HepG2 (cell line): ENCODE measurements around the gene BEAN1. TPM values are rescaled to one million over a fixed set of nuclear protein-coding genes. Genes with fewer than 3 reads are reported as not detected.

Source experiments
- CCDC6 ChIP-seq: sonication (generic); formaldehyde crosslinking; IDR thresholded peaks from 2 replicates; pipeline ENCODE4 v1.8.1; 2022; ENCODE audit warnings: mild to moderate bottlenecking, missing genetic modification reagents, moderate library complexity
- DNMT1 ChIP-seq: sonication (generic); formaldehyde crosslinking; IDR thresholded peaks from 2 replicates; pipeline ENCODE4 v1.5.1; 2020; ENCODE audit warnings: mild to moderate bottlenecking, missing genetic modification reagents
- GATAD1 ChIP-seq: IDR thresholded peaks from 2 replicates; pipeline ENCODE4 v1.6.1; 2016; ENCODE audit warnings: missing genetic modification reagents, missing compliant biosample characterization
- HNRNPK ChIP-seq: fragments of 200-400 bp; formaldehyde crosslinking; IDR thresholded peaks from 2 replicates; pipeline ENCODE4 v1.6.1; 2018; ENCODE audit warnings: low read length, low read depth, moderate library complexity, mild to moderate bottlenecking; ENCODE audit not compliant: poor library complexity, severe bottlenecking
- IKZF1 ChIP-seq: fragments of 450-650 bp; IDR thresholded peaks from 2 replicates; pipeline ENCODE4 v1.7.1; 2016
- ISX ChIP-seq: sonication (generic); formaldehyde crosslinking; conservative IDR thresholded peaks from 2 replicates; pipeline ENCODE4 v1.5.0; 2020; ENCODE audit warnings: missing genetic modification reagents
- KDM6A ChIP-seq: IDR thresholded peaks from 2 replicates; pipeline ENCODE4 v1.6.1; 2016; ENCODE audit warnings: low read depth
- KLF11 ChIP-seq: IDR thresholded peaks from 2 replicates; pipeline ENCODE4 v1.6.1; 2016; ENCODE audit warnings: missing compliant biosample characterization
- MED13 ChIP-seq: sonication (generic); formaldehyde crosslinking; IDR thresholded peaks from 2 replicates; pipeline ENCODE4 v1.5.0; 2020; ENCODE audit warnings: missing genetic modification reagents
- MLLT10 ChIP-seq: sonication (generic); formaldehyde crosslinking; IDR thresholded peaks from 2 replicates; pipeline ENCODE4 v1.4.0; 2020; ENCODE audit warnings: missing genetic modification reagents
- MNT ChIP-seq: fragments of 450-650 bp; IDR thresholded peaks from 2 replicates; pipeline ENCODE4 v1.6.1; 2016
- NFE2L1 ChIP-seq: sonication (generic); formaldehyde crosslinking; IDR thresholded peaks from 2 replicates; pipeline ENCODE4 v1.4.0; 2020; ENCODE audit warnings: missing genetic modification reagents, mild to moderate bottlenecking, borderline replicate concordance
- NPAS2 ChIP-seq: sonication (generic); formaldehyde crosslinking; IDR thresholded peaks from 2 replicates; pipeline ENCODE4 v1.8.0; 2022; ENCODE audit warnings: mild to moderate bottlenecking, missing genetic modification reagents, borderline replicate concordance
- NR2C2 ChIP-seq: sonication (generic); formaldehyde crosslinking; IDR thresholded peaks from 2 replicates; pipeline ENCODE4 v1.4.0; 2020; ENCODE audit warnings: missing genetic modification reagents, mild to moderate bottlenecking, moderate library complexity, borderline replicate concordance
- PRMT3 ChIP-seq: sonication (generic); formaldehyde crosslinking; IDR thresholded peaks from 2 replicates; pipeline ENCODE4 v1.8.1; 2022; ENCODE audit warnings: low read depth, mild to moderate bottlenecking, moderate library complexity, missing genetic modification reagents, borderline replicate concordance
- SMARCE1 ChIP-seq: fragments of 450-650 bp; IDR thresholded peaks from 2 replicates; pipeline ENCODE4 v1.6.1; 2017; ENCODE audit warnings: borderline replicate concordance
- SP4 ChIP-seq: sonication (generic); formaldehyde crosslinking; IDR thresholded peaks from 2 replicates; pipeline ENCODE4 v1.8.1; 2023; ENCODE audit warnings: mild to moderate bottlenecking, missing genetic modification reagents
- TFAP4 ChIP-seq: sonication (generic); IDR thresholded peaks from 2 replicates; pipeline ENCODE4 v1.6.1; 2016; ENCODE audit warnings: low read depth, borderline replicate concordance
- XBP1 ChIP-seq: sonication (generic); formaldehyde crosslinking; IDR thresholded peaks from 2 replicates; pipeline ENCODE4 v1.5.0; 2020; ENCODE audit warnings: missing genetic modification reagents
- ZBTB8A ChIP-seq: sonication (generic); formaldehyde crosslinking; IDR thresholded peaks from 2 replicates; pipeline ENCODE4 v1.4.0; 2020; ENCODE audit warnings: mild to moderate bottlenecking, low read depth, missing genetic modification reagents, borderline replicate concordance
- ZFAT ChIP-seq: sonication (generic); formaldehyde crosslinking; conservative IDR thresholded peaks from 2 replicates; pipeline ENCODE4 v1.8.1; 2023; ENCODE audit warnings: missing genetic modification reagents, inconsistent platforms
- ZFP90 ChIP-seq: sonication (generic); formaldehyde crosslinking; IDR thresholded peaks from 2 replicates; pipeline ENCODE4 v1.8.0; 2022; ENCODE audit warnings: missing genetic modification reagents, mild to moderate bottlenecking, inconsistent platforms, borderline replicate concordance
- ZMAT3 ChIP-seq: sonication (generic); formaldehyde crosslinking; conservative IDR thresholded peaks from 2 replicates; pipeline ENCODE4 v1.7.0; 2021; ENCODE audit warnings: missing genetic modification reagents
- ZNF224 ChIP-seq: sonication (generic); formaldehyde crosslinking; IDR thresholded peaks from 2 replicates; pipeline ENCODE4 v1.5.0; 2020; ENCODE audit warnings: mild to moderate bottlenecking, missing genetic modification reagents
- ZNF230 ChIP-seq: sonication (generic); formaldehyde crosslinking; IDR thresholded peaks from 2 replicates; pipeline ENCODE4 v1.4.0; 2020; ENCODE audit warnings: mild to moderate bottlenecking, missing genetic modification reagents
- ZNF251 ChIP-seq: sonication (generic); formaldehyde crosslinking; IDR thresholded peaks from 2 replicates; pipeline ENCODE4 v1.9.0; 2021; ENCODE audit warnings: mild to moderate bottlenecking, missing genetic modification reagents
- ZNF30 ChIP-seq: sonication (generic); formaldehyde crosslinking; IDR thresholded peaks from 2 replicates; pipeline ENCODE4 v1.5.0; 2020; ENCODE audit warnings: mild to moderate bottlenecking, missing genetic modification reagents
- ZNF484 ChIP-seq: sonication (generic); formaldehyde crosslinking; IDR thresholded peaks from 2 replicates; pipeline ENCODE4 v1.5.1; 2020; ENCODE audit warnings: mild to moderate bottlenecking, low read depth, missing genetic modification reagents, borderline replicate concordance
- ZNF510 ChIP-seq: sonication (generic); formaldehyde crosslinking; IDR thresholded peaks from 2 replicates; pipeline ENCODE4 v1.4.0; 2020; ENCODE audit warnings: low read depth, mild to moderate bottlenecking, missing genetic modification reagents
- ZNF572 ChIP-seq: sonication (generic); formaldehyde crosslinking; IDR thresholded peaks from 2 replicates; pipeline ENCODE4 v1.5.1; 2020; ENCODE audit warnings: mild to moderate bottlenecking, missing genetic modification reagents
- ZNF737 ChIP-seq: sonication (generic); formaldehyde crosslinking; IDR thresholded peaks from 2 replicates; pipeline ENCODE4 v1.5.0; 2020; ENCODE audit warnings: missing genetic modification reagents, mild to moderate bottlenecking, borderline replicate concordance
- ZSCAN12 ChIP-seq: sonication (generic); formaldehyde crosslinking; IDR thresholded peaks from 2 replicates; pipeline ENCODE4 v1.9.0; 2021; ENCODE audit warnings: mild to moderate bottlenecking, missing genetic modification reagents
- ZSCAN20 ChIP-seq: sonication (generic); formaldehyde crosslinking; IDR thresholded peaks from 2 replicates; pipeline ENCODE4 v1.4.0; 2020; ENCODE audit warnings: missing genetic modification reagents, mild to moderate bottlenecking, borderline replicate concordance
- polyA plus RNA-seq, 8 experiments: library from polyadenylated mRNA; depleted of rRNA in 3 of 8; stranded (reverse) in 7 of 8; unstranded in 1 of 8; fragments of >200 nt; fragmentation: Illumina TruSeq in 4 of 8; extraction: Trizol in 4 of 8; gene quantifications; 2 replicates each; pipeline versions ENCODE4 v1.2.1 to v1.2.3, GENCODE V29; 2011 to 2016; ENCODE audit warnings: low read depth in 4 of 8, missing spikeins in 1 of 8, mixed read lengths in 1 of 8; ENCODE audit not compliant: insufficient read depth in 1 of 8
- total RNA-seq, 5 experiments: library from RNA; depleted of rRNA; stranded (reverse); fragments of >200 nt; fragmentation: Illumina TruSeq; extraction: Trizol; gene quantifications; 2 replicates each; pipeline ENCODE4 v1.2.3, GENCODE V29; 2016; ENCODE audit warnings: low read depth in 1 of 5

The BEAN1 gene
- total and polyA plus RNA-seq, 2 of the 13 experiments (the other 11 are each of a cell fraction or from before 2014, with no cell fraction given), result 0.53 to 1.4 TPM

DNA sequence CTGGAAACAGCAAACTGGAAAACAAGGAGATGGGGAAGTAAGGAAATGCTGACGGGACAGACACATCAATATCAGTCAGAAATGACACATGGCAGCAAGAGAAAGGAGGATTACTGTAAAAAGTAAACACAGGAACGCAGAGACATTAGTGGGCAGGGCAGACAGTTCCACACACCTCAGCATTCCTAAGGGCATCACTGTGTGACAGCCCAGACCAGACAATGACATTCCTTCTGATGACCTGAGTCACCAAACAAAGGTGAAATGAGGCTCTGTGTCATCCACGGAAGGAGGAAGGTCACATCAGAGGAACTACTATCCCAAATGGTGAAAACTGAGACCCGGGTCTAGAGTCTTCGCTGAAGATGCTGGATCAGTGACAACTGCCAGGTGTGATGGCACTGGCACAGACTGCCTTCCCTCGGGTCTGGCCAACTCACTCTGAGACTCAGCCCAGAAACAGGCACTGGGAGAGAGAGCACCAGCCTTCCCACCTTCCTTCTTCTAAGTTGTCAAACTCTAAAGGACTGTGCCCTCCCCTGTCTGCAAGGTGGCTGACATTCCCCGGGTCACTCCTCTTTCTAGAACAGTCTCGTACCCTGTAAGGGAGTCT is 86.1 kb downstream of the BEAN1 start (continued):
- TF ChIP-seq MNT, result peak; percentile 78
- TF ChIP-seq NFE2L1, result no peak
- TF ChIP-seq NR2C2, result no peak
- no peak for TF ChIP-seq ZSCAN12 (CRISPR knock-in tag)
- no peak for TF ChIP-seq SMARCE1
- TF ChIP-seq TFAP4, result no peak; the same call in 1 of the 2 replicates
- no peak for TF ChIP-seq HNRNPK
- no peak for TF ChIP-seq MLLT10 (CRISPR knock-in tag)
- TF ChIP-seq NPAS2 (CRISPR knock-in tag), result no peak
- TF ChIP-seq IKZF1, result no peak
- TF ChIP-seq ZMAT3 (CRISPR knock-in tag), result no peak
- TF ChIP-seq KDM6A (CRISPR knock-in tag), result no peak
- no peak for TF ChIP-seq ZSCAN20 (CRISPR knock-in tag)
- TF ChIP-seq ZNF30 (CRISPR knock-in tag), result no peak
- TF ChIP-seq KLF11, result peak; percentile 23; the same call in 1 of the 2 replicates
- TF ChIP-seq ZNF737 (CRISPR knock-in tag), result no peak
- TF ChIP-seq SP4 (CRISPR knock-in tag), result 0 out of 2 replicates have a peak, but pooled peaks have one; percentile 34
- TF ChIP-seq ZNF251 (CRISPR knock-in tag), result no peak
- no peak for TF ChIP-seq MED13 (CRISPR knock-in tag)
- TF ChIP-seq ZFP90 (CRISPR knock-in tag), result no peak
- 0 out of 2 replicates have a peak, but pooled peaks have one; percentile 50 for TF ChIP-seq DNMT1 (CRISPR knock-in tag)
- TF ChIP-seq PRMT3 (CRISPR knock-in tag), result no peak
- TF ChIP-seq ZFAT (CRISPR knock-in tag), result no peak
- TF ChIP-seq ZNF572, result no peak
- TF ChIP-seq XBP1, result no peak
- no peak for TF ChIP-seq ZBTB8A
- TF ChIP-seq CCDC6 (CRISPR knock-in tag), result no peak
- no peak for TF ChIP-seq ISX (CRISPR knock-in tag)
- TF ChIP-seq ZNF230, result no peak
- no peak for TF ChIP-seq ZNF224 (CRISPR knock-in tag)
- no peak for TF ChIP-seq ZNF484 (CRISPR knock-in tag)
- TF ChIP-seq ZNF510, result no peak
- no peak for TF ChIP-seq GATAD1 (CRISPR knock-in tag)
